SKM-1 (cell line): ENCODE measurements around the gene CCNA2.
A peak's percentile ranks its signal among the peaks of the same experiment; 100 is the strongest.

Experiments
- DNase-seq: peaks from one replicate; lab custom pipeline; 2025; ENCODE audit not compliant: unreplicated experiment; lab: John Stamatoyannopoulos, UW

The CCNA2 gene

DNA sequence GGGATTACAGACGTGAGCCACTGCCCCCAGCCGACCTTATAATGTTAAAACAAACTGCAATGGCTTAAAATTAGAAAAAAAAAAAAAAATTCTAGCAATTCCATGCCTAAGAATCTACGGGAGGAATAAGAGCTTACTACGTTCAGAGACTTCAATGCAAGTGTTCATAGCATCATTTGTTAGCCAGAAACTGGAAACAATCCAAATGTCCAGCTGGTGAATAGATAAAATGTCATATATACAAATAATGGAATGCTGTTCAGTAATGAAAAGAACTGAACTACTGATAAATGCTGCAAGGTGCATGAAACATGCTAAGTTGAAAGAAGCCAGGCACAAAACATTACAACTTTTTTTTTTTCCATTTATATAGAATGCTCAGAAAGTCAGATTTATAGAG lies 17.3 kb downstream of the CCNA2 start:
- no peak for DNase-seq

DNA sequence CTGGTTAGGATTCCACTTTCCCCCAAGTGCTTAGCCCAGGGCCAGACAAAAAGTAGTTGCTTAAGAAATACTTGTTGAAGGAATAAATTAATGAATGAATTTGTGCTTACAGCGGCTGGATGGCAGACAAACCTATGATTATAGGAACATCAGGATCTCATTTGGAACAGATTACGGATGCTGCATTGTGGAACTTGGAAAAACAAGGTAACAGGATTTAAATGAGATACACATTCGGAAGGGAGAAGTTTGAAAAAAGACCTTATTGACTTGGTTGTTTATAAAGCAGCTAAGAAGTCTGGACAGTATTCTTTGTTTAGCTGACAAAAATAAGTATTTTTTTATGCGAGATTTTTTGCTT lies 22.0 kb downstream of the CCNA2 start:
- no peak for DNase-seq

DNA sequence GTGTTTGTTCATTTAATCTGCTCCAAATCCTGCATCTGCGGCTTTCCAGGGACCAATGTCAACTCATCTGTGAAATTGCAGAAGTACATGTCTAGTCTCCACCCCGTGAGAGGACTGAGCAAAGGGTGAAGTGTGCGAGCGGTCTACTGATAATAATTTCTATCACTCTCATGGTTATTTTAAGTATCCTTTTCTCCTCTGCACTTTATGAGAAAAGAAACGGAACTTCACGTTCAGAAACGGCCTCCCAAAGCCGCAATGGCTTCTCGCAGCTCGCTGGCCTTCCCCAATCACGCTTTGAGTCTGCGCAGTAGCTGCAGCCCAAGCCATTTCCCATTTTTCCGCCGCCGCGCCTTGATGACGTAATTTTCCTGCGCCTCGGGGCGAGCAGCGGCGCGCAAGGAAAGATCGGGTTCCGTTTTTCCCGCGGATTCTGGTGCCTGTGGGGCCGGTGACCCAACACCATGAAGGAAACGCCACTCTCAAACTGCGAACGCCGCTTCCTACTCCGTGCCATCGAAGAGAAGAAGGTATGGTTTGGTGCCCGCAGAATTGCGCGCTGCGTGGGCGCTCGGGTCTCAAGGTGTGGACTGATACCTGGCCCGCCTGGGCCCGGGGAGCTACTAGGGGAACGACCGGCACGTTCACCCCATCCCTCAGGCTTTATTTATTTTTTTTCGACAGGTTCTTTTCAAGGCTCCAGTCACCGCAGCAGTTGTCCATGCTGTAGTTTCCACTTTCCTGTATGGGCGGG lies 22.5 kb downstream of the CCNA2 start, which contains the start of gene EXOSC9:
Gene EXOSC9, plus strand, starts transcription at position 363 of the 754 bp plus-strand sequence. Its CDS starts 102 bp downstream, at position 465.
- DNase-seq, result peak; percentile 75

DNA sequence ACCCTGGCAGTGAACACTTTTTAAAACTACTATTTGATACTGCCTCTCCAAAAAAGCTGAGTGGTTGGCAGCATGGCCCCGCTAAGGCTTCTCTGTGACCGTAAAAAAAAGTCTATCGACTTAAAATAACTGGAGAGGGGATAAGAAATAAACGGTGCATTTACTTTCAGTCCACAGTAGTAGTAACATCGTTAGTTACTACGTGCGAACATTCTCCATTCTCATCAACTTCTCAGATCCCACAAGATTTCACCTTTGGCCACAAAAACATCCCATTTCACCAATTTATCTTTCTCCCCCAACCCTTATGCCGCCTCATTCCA lies 23.1 kb downstream of the CCNA2 start:
- DNase-seq, result no peak

DNA sequence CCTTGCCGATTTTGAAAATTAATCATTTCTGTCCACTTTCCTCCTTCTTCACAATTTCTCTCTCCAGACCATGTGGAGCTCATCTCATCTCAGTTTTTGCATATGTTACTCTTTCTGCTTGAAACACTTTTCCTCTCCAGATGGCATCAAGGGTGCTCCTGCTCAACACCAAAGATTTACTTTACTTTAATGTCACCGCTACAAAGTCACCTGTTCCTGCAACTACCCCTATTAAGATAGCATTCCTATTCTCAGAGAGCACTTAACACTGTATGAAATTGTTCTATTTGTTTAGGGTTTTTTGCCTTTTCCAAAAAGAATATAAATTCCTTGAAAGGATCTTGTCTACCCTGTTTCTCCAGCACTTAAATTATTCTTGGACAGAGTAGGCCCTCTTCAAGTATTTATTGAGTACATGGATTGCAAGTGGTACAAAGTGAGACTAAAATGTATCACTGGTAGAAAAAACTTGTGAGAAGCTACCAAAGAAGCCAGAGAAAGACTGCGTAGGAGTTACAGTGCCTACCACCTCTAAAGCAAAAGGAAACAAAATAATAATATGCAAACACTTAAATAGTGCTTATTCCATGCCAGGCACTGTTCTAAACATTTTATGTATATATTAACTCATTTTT lies 23.7 kb downstream of the CCNA2 start:
- no peak for DNase-seq

DNA sequence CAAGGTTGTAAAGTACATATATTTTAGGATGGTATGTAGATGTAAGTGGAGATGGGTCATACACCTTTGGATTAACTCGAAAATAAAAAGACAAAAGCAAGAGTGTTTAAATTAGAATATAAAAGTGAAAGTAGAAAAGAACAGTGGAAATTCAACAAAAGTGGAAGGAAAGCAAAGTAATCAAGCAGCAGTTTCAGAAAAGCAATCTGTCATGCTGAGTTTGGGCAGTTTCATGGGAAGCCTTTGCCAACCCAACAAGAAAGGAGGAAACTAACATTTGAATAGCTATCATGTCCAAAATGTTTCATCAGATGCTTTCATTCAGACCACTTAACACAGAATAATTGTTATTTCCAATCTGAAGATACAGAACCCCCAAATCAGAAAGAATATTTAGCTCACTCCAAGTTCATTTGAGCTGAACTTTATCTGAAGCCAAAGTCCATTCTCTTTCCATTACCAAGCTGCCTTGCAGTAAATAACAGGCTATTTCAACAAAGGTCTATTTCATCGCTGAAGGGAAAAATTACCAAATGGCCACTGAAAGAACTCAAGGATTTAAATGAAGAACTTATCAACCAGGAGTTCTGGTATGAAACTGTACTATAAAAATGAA lies 24.4 kb downstream of the CCNA2 start:
- DNase-seq, result no peak

DNA sequence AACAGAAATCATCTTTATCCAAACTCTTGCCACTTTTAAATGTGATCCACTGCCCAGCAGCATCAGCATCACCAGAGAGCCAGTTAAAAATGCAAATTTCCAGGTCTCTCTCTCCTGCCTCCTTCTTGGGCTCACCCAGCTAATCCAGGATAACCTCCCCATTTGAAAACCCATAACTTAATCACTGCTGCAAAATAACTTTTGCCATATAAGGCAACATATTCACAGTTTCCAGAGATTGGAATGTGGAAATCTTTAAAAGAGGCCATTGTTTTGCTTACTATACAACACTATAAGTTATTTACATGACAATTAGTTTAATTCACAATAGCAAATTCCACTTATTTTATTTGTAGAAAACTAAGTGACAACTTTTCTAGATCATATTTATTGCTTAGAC lies 27.4 kb downstream of the CCNA2 start:
- no peak for DNase-seq

DNA sequence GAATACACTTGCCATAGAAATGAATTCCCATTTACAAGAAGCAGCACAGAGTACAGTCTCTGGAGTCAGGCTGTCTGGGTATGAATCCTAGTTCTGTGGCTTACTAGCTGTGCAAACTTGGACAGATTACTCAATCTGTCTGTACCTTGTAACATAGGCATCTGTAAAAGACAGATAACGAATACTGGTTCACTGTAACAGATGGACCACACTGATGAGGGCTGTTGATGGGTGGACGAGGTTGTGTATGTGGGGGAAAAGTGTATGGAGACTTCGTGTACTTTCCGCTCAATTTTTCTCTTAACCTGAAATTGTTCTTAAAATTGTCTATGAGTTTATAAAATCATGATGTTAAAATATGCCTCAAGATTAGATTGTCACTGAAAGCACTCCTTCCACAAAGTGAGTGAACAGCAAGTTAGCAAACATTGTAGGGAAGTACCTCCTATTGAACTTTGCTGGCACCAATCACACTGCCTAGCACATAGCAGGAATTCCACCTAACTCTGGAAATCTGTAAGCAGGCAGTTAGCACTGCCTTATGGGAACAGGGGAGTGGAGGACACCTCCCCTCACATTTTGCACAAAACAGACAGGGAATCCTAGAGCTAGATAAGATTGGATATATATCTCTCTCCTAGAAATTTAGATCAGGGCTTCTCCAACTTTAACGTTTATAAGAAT lies 29.0 kb downstream of the CCNA2 start:
- no peak for DNase-seq

DNA sequence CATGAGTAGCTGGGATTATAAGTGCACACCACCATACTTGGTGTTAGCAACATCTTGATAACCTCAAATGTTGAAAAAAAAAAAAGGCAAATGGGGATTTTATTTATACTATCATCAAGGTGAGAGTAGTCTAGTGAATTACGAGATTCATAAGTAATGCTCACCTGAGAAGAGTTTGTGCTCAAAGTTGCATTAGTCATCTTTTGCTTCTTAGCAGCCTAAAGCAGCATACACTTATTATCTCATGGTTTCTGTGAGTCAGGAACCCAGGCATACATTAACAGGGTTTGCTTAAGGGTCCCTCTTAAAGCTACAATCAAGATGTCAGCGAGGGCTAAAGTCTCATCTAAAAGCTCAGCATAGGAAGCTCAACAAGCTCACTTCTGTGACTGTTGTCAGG lies 30.7 kb downstream of the CCNA2 start:
- DNase-seq, result no peak

DNA sequence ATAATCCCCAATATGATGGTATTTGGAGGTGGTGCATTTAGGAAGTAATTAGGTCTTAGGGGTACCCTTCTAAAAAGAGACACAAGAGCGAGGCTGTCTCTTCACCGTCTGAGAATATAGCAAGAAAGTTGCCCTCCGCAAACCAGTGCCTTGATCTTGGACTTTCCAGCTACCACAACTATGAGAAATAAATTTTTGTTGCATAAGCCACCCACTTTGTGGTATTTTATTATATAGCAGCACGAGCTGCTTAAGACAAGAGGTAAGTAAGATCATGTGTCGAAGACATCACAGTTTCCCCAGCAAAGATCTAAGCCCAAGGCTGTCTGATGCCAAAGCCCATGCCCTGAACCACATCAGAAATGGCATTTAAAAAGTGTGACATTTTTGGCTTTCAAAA lies 32.2 kb downstream of the CCNA2 start:
- DNase-seq, result no peak

DNA sequence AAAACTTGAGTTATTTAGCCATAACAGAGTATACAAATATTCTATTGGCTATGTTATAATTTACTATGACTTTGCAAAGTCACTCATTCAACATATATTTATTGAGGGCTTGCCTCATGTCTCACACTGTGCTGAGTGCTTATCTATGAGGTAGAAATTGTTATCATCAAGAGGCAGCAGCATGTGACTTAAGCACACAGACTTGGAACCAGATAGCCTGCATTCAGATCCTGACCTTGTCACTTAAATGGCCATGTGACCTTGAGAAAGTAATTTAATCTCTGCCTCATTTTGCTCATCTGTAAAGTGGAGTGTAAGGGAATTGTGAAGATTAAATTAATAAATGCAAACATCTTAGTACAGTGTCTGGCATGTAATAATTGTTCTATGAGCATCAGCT lies 32.7 kb downstream of the CCNA2 start:
- DNase-seq, result no peak

DNA sequence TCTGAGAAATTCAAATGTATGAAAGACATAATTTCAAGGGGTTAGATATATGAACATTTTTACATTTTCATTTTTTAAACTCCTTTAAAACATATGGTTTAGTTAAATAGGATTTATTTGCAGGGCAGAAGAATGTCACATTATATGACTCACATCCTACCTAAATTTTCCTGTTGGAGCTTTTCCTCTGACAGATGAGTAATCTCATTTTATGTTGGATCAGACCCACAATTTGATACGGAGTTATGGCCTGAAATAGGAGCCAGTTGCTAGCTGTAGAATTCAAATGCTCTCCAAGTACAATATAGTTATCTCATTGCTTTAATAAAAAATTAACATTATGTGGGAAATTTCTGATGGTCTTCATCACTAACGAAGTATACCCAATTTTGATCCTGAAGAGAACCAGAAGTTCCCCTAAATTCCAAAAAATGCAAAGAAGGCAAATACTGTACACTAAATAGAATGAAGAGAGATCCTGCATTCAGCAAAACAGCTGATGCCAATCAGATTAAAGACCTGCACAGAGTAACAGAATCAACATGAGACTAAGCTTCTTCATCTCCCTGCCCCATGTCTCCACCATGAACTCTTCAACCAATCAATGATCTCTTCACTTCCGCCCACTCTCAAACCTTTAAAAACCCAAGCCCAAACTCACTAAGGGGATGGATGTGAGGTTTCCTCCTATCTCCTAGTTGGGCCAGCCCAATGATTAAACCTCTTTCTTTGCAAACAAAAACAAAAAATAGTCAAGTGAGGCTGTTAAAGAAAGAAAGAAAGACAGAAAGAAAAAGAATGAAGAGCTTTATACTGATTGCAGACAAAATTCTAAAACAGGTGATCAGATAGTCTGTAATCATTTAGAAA lies 33.5 kb downstream of the CCNA2 start:
- DNase-seq, result no peak

DNA sequence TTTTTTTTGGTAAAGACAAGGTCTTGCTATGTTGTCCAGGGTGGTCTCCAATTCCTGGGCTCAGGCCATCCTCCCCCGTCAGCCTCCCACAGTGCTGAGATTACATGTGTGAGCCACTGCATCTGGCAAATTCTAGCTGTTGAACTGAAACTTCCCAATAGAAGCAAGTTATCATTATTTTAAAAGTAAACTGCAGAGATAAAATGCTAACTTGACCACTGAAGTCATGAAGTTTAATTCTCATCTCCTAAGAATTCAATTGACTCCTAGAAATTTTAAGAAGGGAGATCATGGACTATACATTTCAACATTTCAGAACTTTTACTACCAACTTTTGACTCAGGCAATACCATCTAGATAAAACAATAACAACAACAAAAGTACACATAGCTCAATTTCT lies 34.2 kb downstream of the CCNA2 start:
- DNase-seq, result no peak

DNA sequence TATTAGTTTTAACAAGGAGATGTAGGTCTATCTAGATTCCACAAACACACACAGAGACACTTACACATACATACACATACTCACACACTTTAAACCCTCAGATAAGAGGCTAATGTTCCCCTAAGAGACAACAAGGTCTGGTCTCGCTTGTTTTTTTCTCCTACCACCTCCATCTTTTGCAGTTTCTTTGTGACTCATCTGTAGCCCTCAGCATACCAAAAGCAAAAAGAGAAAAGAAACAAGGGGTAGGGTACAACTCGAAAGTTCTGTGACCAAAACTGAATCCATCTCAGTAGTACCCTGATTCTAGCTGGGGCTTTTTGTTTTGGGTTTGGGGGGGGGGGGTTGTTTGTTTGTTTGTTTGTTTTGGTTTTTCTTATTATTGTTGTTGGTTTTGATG lies 34.8 kb downstream of the CCNA2 start:
- DNase-seq, result no peak

DNA sequence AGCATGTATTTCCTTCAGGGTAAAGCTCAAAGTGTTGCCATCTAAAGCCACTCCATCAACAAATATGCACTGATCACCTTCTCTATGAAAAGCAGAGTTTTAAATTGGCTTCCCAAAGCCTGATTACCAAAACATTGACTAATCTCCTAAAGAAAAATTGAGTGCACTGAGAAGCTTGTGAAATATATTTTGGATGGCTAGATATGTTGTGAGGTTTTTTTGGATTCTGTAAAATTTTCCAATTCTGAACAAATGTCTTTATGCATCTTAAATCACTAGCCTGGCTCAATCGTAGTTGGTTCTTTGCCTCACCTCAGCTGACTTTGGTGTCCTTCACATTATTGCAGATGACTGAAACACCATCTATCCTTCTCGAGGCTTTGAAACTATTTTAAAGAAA lies 37.5 kb downstream of the CCNA2 start:
- DNase-seq, result no peak

DNA sequence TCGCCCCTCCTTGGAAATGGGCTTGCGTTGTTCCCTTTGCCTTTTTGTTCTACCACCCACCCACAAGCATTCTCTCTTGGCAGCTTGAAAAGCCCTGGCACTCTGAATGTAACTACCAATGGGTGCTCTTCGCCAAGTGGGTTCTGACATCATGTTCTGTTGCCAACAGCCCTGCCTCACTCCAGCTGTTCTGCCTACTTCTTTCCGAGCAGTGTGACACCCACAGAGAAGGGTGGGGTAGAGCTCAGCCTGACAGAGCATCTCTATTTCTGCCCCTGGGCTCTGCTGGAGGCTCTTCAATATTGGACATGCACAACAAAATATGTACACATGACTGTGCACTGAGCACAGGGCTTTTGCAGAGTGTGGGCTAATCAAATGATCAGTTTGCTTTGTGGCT lies 38.2 kb downstream of the CCNA2 start:
- DNase-seq, result no peak

DNA sequence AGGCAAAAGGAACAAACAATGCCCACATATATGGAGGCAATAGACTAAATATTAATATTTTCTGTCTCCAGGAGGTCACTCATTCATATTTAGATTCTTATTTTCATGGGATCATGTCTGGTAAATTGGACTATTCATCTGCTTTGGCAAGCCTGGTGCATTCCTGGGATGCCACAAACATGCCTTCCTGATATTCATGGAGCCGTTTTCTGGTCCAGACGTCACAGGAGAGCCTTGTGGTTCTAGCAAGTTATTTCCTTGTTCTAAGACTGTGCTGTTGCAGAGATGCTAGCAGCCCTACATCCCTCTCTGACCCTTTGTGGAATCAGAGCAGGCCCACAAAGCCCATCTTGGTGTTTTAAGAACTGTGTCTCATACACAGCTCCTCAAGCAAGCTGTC lies 38.7 kb downstream of the CCNA2 start:
- DNase-seq, result no peak

DNA sequence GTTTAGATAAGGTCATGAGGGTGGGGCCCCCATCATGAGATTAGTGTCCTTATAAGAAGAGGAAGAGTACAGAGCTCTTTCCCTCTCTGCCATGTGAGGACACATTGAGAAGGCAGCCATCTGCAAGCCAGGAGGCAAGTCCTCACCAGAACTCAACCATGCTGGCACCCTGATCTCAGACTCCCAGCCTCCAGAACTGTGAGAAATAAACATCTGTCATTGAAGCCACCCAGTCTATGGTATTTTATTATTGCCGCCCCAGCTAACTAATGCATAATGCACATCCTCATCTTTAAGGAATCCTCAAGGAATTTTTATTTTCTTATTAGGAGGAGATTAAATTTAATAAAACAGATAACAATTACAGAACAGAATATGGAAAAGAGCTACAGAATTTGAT lies 39.3 kb downstream of the CCNA2 start:
- DNase-seq, result no peak

DNA sequence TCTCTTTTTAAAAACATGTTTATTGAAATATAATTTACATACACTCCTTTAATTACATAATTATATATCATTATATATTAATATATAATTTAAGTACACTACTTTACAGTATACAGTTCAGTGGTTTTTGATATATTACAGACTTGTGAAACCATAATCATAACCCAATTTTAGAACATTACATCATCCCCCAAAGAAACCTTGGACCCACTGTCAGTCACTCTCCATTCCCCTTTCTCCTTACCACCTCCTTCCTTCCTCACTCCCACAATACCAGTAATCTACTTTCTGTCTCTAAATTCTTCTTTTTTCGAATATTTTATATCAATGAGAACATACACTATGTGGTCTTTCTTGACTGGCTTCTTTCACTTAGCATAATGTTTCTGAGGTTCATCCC lies 40.5 kb downstream of the CCNA2 start:
- no peak for DNase-seq

DNA sequence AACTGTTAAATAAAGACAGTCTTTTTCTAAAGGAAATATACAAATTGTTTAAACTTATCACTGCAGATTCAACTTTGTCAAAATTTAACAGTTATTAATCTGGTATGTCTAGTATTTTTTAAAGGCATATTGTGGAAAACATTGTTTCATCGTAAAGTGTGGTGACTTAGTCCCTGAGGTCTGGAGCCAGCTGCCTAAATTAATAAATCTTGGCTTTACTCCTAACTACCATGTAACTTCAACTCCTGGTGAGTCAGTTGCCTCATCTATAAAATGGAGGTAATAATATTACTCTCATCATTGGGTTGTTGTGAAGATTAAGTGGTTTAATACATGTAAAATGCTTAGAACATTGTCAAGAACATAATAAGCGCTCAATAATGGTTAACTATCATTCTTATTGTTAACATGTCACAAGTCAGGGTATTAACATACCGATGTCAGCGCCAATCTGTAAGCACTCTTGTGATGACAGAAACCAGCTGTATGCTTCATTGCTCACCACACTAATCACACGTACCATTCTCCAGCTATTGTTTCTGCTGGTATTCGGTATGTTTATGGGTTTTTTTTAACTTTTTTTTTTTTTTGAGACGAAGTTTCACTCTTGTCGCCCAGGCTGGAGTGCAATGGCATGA lies 44.6 kb downstream of the CCNA2 start:
- no peak for DNase-seq

DNA sequence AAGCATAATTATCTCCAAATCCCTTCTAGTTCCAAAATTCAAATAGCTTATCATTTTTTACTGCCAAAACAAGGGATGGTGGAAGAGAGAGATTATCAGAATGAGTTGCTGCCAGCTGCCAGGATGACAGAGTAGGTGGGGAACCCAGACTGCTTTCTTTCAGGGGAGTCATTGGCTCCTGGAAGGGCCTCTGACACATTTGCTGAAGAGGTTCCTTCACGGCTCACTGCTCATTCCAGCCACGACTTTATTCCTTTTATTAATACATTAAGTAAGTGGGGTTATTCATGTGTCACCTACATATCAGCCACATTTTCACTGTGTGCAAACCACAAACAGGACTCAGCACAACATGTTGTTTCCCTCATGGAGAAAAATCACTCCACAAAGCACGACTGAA lies 46.1 kb downstream of the CCNA2 start:
- no peak for DNase-seq
